Measurements from ENCODE around the gene CACHD1.

DNA sequence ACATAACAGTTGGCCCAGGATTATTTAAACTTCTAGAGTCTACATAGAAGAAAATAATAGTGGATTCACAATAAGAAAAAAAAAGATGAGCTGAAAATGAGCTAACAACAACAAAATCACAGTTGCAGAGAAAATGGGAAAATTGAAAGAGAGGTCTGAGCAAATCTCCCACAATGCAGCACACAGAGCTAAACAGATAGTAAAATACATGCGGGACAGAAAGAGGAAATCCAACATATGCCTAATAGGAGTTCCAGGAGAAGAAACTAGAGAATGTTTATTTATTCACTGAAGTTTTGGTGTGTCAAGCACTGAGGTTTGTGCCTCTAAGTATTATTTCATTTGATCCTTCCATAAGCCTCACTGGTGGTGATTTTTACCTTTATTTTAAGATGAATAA is 45.5 kb upstream of the CACHD1 start:
- no peak for TF ChIP-seq ELK3 (CRISPR knock-in tag; IDR thresholded peaks at IDR 0.05)
- TF ChIP-seq RBBP5 (IDR thresholded peaks at IDR 0.05; ENCODE audit: borderline replicate concordance, insufficient read depth, low read length, poor library complexity, severe bottlenecking) = no peak
- TF ChIP-seq ELF1 (tag; IDR thresholded peaks at IDR 0.05) = no peak
- TF ChIP-seq CTCF (IDR thresholded peaks at IDR 0.05 in 2 of 3, conservative IDR thresholded peaks at IDR 0.05 in 1 of 3; ENCODE audit: insufficient read depth in 2 of 3, low read depth in 1 of 3, low read length in 3 of 3) = no peak
- TF ChIP-seq, protein P1, sequence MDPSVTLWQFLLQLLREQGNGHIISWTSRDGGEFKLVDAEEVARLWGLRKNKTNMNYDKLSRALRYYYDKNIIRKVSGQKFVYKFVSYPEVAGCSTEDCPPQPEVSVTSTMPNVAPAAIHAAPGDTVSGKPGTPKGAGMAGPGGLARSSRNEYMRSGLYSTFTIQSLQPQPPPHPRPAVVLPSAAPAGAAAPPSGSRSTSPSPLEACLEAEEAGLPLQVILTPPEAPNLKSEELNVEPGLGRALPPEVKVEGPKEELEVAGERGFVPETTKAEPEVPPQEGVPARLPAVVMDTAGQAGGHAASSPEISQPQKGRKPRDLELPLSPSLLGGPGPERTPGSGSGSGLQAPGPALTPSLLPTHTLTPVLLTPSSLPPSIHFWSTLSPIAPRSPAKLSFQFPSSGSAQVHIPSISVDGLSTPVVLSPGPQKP (CRISPR knock-in tag; IDR thresholded peaks at IDR 0.05) = no peak
- no peak for TF ChIP-seq PHB2 (IDR thresholded peaks at IDR 0.05; ENCODE audit: low read depth)
- no peak for TF ChIP-seq HNRNPH1 (optimal IDR thresholded peaks at IDR 0.05; ENCODE audit: low read depth, low read length)
- TF ChIP-seq CBX5 (IDR thresholded peaks at IDR 0.05; ENCODE audit: borderline replicate concordance, low read depth) = no peak
- no peak for TF ChIP-seq MLX (CRISPR knock-in tag; conservative IDR thresholded peaks at IDR 0.05)

Data from K562 (cell line).